Mucosa of descending colon (tissue), 3 donors: ENCODE results near the gene C19orf25. TPM values are rescaled to one million over a fixed set of nuclear protein-coding genes. Genes with fewer than 3 reads are reported as not detected.
A peak's percentile ranks its signal among the peaks of the same experiment; 100 is the strongest.

Source experiments
- ATAC-seq: fragments of 200-7000 bp; cut with Tn5 transposase; one replicate; pipeline ENCODE4 v1.9.1; 2020; ENCODE audit warnings: mild to moderate bottlenecking, moderate library complexity
- DNase-seq, 3 donors: peaks; one replicate each; pipeline ENCODE4 v3.0.0-alpha.2; 2020
- H3K36me3 ChIP-seq: fragments of 200-600 bp; one replicate; pipeline ENCODE4 v1.8.0; 2021; ENCODE audit warnings: low read depth, mild to moderate bottlenecking
- H3K4me1 ChIP-seq: fragments of 200-600 bp; one replicate; pipeline ENCODE4 v1.8.0; 2021; ENCODE audit warnings: low read depth, mild to moderate bottlenecking
- H3K4me3 ChIP-seq: fragments of 200-600 bp; one replicate; pipeline ENCODE4 v1.8.0; 2021; ENCODE audit warnings: mild to moderate bottlenecking
- H3K9me3 ChIP-seq: fragments of 200-600 bp; one replicate; pipeline ENCODE4 v1.8.0; 2021; ENCODE audit warnings: mild to moderate bottlenecking
- intact Hi-C, 2 donors: fragments of 100-400 bp; cut with DNase I in 1 of 2; cut with micrococcal nuclease in 1 of 2; formaldehyde crosslinking; loops; one replicate each; pipeline versions ENCODE4 v1.11.0 to v1.11.1; 2022; cut with DNase I, micrococcal nuclease
- total RNA-seq, 3 donors: library from RNA; stranded (reverse); fragmentation: NEBNext Ultra II Directional in 2 of 3; extraction: Animal tissue kit (Norgen Biotek cat#: 25700) in 2 of 3; gene quantifications; one replicate each; pipeline versions ENCODE4 v1.2.1 to v1.2.4, GENCODE V29; 2021 to 2023
- TF ChIP-seq, protein P1 (sequence below): fragments of 200-600 bp; IDR thresholded peaks from one replicate; pipeline ENCODE4 v1.8.0; 2022; ENCODE audit warnings: antibody characterized with exemption, mild to moderate bottlenecking
- donor health status: DM: no; HTN: no; CAD: no; lungs with moderate emphysema.
- donor health status: DM: no; HTN: no; CAD: no.
- donor health status: DM: no; HTN: yes; CAD: no.

C19orf25 gene
- total RNA-seq, 3 donors from 2014 or later: 36.7 to 48.9 (median 38.1) TPM

DNA sequence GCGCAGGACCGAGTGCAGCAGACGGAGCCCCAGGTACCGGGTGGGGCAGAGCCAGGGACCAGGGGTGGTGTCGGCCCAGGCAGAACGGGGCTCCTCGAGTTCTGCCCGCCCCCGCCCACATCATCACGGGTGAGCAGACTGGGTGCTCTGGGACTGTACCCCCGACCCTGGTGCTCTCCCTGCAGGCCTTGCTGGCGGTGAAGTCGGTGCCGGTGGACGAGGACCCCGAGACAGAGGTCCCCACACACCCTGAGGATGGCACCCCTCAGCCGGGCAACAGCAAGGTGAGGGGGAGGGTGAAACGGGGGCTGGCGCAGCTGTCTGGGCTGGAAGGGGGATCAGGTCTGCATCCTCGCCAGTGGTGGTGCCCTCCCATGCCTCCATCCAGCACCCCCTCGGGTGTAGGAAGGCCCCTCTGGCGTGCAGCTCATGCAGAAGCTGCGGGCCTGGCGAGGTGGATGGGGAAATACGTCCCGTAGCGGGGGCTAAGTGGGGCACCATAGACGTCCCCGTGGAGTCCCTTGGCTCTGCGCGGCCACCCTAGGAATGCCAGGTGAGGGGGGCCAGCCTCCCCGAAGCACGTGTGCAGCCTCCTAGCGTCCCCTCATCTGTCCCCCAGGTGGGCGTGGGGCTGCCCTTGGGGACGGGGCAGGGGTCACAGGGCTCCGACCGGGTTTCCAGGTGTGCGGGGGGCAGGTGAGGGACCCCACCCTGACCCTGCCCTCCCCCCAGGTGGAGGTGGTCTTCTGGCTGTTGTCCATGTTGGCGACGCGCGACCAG lies 22.7 kb downstream of the C19orf25 start:
- no peaks in the 10 kb centered on the region for H3K9me3 ChIP-seq
- peaks cover 21% of the 10 kb centered on the region for H3K4me1 ChIP-seq
- no peak overlapping the region for H3K4me3 ChIP-seq
- DNase-seq (no peak), ATAC-seq (no peak)
- TF ChIP-seq, protein P1, sequence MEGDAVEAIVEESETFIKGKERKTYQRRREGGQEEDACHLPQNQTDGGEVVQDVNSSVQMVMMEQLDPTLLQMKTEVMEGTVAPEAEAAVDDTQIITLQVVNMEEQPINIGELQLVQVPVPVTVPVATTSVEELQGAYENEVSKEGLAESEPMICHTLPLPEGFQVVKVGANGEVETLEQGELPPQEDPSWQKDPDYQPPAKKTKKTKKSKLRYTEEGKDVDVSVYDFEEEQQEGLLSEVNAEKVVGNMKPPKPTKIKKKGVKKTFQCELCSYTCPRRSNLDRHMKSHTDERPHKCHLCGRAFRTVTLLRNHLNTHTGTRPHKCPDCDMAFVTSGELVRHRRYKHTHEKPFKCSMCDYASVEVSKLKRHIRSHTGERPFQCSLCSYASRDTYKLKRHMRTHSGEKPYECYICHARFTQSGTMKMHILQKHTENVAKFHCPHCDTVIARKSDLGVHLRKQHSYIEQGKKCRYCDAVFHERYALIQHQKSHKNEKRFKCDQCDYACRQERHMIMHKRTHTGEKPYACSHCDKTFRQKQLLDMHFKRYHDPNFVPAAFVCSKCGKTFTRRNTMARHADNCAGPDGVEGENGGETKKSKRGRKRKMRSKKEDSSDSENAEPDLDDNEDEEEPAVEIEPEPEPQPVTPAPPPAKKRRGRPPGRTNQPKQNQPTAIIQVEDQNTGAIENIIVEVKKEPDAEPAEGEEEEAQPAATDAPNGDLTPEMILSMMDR: no peak
- intact Hi-C loops: no loop called here
- H3K36me3 ChIP-seq: no peaks in the 10 kb centered on the region

- TF ChIP-seq, protein P1: no peak
- intact Hi-C loops: no loop called here
- ATAC-seq (peak; percentile 89), DNase-seq (peak; percentile 85 to 89 (median 87))
- Histone ChIP-seq H3K9me3 (no peaks in the 10 kb centered on the region), H3K4me1 (peaks cover 21% of the 10 kb centered on the region), H3K36me3 (no peaks in the 10 kb centered on the region), H3K4me3 (no peak overlapping the region)
Observed at GRCh38 chr19:1455336-1456120, 23.5 kb downstream of the C19orf25 start.

DNA sequence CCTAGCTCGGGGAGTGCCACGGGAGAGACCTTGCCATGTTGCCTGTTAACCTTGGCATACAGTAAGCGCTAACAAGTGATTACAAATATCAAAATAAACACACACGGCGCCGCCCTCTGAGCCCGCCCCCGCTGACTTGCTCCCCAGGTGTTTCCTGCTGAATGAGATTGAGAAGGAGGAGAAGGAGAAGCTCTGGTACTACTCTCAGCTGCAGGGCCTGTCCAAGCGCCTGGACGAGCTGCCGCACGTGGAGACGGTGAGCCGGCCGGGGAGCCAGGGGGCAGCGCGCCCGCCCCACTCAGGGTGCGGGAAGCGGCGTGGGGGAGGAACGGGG lies 24.0 kb downstream of the C19orf25 start:
- DNase-seq (peak in 1 of 3 donors; percentile 41), ATAC-seq (peak; percentile 12)
- intact Hi-C loops: no loop called here
- Histone ChIP-seq H3K4me3 (no peak overlapping the region), H3K4me1 (peaks cover 21% of the 10 kb centered on the region), H3K9me3 (no peaks in the 10 kb centered on the region), H3K36me3 (no peaks in the 10 kb centered on the region)
- TF ChIP-seq, protein P1: no peak

GRCh38 chr19:1453525-1454364 lies 25.3 kb downstream of the C19orf25 start:
- Histone ChIP-seq H3K9me3 (no peaks in the 10 kb centered on the region), H3K4me3 (no peak overlapping the region), H3K36me3 (no peaks in the 10 kb centered on the region), H3K4me1 (peaks cover 21% of the 10 kb centered on the region)
- TF ChIP-seq, protein P1: no peak
- ATAC-seq: no peak
- intact Hi-C loops: no loop called here
- DNase-seq: no peak

GRCh38 chr19:1452802-1453524 lies 26.1 kb downstream of the C19orf25 start:
- Histone ChIP-seq H3K4me3 (no peak overlapping the region), H3K9me3 (no peaks in the 10 kb centered on the region), H3K36me3 (no peaks in the 10 kb centered on the region), H3K4me1 (peaks cover 21% of the 10 kb centered on the region)
- ATAC-seq: no peak
- no peak for DNase-seq
- TF ChIP-seq, protein P1: no peak
- intact Hi-C loops: no loop called here
